GM19351 (cell line): ENCODE measurements around the gene ALDOC.

Experiments used
- ATAC-seq: cut with Tn5 transposase; IDR thresholded peaks from one replicate; pipeline ENCODE4 v1.9.1; 2021; ENCODE audit warnings: mild to moderate bottlenecking, moderate library complexity; ENCODE audit not compliant: unreplicated experiment

Gene ALDOC

DNA sequence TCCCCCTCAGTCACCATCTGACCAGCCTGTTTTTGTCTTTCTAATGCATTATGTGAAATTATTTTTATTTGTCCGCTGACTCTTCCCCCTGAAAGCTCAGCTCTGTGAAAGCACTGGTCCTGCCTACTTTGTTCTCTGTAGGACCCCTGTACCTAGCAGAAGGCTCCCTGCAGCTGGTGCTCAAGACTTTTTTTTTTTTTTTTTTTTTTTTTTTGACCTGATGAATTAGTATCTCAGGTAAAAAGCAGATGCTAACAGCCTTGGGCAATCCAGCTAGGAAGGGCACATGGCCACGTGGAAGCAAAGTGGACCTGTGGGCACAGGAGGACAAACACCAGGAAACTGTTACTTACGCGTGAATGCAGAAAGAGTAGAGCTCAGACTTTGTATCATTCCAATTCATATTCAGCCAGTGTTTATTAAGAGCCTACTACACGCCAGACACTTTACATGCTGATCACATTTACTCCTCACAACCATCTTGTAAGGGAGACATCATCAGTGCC, 23.6 kb downstream of the ALDOC start:
- no peak for ATAC-seq

DNA sequence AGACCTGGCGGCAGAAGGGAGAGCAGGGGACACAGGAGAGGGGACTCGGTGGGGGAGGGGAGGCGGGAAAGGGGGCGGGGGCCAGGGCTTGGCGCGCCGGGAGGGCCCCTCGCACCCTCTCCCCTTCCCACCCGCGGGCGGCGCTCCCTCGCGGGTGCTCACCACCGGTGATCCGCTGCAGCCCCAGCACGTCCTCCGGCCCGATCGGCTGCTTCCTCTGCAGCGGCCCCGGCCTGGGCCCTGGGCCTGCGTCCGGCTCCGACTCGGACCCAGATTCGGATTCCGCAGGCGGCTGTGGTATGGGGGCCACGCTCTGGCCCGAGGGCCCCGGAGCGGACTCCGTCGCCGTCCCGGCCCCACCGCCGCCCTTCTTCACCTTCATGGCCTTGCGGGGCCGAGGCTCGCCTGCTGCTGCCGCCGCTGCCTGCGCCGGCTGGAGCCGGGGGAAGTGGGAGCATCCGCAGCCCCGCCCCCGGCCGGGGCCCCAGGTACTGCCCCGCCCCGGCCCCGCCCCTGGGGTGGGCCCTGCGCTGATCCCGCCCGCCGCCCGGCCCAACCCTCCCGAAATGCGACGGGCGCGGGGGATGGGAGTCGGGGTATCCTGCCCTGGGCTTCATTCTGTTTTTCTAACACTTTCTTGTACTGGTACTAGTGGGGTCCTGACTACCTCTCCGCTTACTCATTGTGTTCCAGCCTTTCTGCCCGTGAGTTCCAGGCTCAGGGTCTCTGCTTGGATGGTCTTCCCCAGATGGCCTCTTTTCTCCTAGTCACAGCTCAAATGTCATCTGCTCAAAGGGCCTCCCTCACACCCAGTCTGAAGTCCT, 24.3 kb downstream of the ALDOC start, which contains the start of gene UNC119:
Gene UNC119, minus strand, starts transcription at position 449 of the 824 bp plus-strand sequence. Its CDS starts 67 bp downstream, at position 382.
- peak; percentile 52 for ATAC-seq

DNA sequence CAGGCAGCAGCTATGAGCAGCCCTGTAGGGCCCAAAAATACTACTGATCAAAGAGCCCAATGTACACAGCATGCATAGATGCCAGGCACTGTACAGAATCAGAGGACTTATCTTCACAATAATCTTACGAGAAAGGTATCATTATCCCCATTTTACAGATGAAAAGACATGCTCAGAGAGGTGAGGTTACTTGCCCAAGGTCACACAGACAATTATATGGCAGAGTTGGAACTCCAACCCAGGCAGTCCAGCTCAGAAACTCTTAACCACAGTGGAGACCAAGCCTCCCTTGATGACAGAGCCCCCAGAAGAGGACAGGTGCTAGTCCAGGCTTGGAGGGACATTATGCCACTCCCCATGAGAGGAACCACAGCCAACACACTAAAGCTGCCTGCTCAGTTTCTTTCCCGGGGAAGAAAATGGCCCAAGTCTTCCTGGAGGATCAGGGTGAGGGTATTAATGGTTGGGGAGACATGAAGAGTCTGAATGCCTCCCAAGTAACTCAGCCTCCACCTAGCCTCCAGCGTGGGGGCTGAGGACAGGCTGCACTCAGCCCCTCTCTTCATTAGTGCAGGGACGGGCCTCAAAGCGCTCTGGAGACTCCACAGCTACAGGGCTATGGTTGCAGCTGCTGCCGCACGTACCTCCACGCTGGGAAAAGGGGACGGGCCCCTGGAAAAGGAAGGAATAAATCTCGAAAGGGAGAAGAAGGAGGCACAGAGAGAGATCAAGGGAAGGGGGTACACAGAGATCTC, 25.1 kb downstream of the ALDOC start:
- ATAC-seq, result no peak

DNA sequence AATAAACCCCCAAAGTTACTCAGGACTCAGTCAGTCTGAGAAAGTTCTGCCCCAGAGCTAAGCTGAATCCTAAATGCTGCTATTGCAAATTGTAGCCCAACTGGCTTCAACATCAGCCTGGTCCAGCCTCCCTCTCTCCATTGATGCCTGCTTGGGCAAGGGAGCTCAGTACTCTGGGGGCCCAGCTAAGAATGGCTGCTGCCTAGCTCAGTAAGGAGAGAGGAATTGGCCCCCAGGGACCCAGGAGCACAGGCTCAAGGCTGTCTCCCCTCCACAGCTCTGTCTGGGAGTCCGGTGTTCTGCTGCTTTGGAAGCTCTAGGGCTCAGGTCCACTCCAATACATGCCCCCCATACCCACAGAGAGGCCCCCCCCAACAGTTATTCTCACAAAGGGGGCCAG, 25.8 kb downstream of the ALDOC start:
- ATAC-seq, result no peak

DNA sequence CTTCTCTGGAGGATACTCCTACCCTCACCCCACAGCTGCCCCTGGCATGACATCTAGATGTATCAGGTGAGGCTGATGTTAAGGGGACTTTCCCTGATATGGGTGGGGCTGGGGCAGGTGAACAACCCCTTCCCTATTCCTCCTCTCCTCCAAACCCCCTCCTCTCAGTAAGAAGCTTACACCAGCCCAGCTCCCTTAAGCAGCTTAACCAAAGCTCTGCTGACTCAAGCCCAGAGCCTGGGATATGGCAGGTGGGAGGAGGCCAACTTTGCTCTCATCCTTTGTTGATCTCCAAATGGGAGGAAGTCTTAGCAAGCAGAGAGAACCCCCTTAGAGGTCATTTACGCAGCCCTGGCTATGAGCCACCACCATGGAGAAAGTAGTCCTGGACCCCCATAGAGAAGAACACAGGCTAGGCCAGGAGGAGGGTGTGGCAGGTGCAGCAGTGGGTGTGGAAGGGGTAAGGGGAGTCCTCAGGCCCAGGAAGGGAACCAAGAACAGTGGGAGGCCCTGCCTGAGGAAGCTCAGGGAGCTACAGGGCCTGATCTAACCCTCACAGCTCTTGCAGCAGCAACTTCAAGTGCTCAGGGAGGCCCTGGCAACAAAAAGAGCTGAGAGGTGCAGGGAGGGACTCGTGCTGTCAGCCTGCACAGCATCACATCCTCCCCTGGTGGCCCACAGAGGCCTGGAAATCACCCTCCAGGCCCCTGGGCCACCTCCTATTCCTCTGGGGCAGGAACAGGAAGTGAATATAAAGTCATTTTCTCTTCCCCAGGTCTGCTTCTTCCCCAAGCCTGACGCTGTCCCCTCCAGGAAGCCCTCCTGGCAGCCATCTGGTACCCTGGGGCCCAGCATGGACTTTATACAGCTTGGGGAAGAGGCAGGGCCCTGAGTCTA, 27.2 kb downstream of the ALDOC start:
- ATAC-seq, result peak; percentile 30

DNA sequence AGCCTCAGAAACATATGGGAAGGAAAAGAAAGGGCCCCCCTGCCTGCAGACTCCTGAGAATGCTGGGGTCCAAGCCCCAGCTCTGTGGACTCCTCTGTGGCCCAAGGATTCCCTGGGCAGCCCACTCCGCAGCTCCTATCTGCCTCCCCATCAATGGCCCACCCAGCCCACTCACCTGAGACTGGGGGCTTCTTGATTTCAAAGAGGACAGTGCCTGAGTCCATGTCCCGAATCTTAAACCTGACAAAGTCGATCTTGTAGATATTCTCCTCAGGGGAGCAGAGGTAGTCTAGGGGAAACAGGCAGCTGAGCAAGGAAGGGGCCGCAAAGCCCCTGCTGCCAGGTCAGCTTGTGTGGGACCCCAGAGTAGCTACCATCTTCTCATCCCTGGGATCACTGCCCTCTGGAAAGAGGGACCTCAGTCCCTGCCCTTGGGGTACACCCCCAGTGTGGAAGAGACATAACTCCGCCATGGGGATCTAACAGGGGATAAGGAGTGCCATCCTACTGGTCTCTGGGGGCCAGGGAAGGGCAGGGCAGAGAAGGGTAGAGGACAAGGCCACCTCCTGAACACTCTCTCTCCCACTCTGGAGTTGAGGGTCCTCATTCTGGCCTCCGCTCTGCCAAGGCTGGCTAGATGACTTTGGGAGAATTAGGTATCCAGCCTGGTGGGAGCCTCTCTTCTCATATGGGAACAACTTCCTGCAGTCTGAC, 28.1 kb downstream of the ALDOC start:
- no peak for ATAC-seq

DNA sequence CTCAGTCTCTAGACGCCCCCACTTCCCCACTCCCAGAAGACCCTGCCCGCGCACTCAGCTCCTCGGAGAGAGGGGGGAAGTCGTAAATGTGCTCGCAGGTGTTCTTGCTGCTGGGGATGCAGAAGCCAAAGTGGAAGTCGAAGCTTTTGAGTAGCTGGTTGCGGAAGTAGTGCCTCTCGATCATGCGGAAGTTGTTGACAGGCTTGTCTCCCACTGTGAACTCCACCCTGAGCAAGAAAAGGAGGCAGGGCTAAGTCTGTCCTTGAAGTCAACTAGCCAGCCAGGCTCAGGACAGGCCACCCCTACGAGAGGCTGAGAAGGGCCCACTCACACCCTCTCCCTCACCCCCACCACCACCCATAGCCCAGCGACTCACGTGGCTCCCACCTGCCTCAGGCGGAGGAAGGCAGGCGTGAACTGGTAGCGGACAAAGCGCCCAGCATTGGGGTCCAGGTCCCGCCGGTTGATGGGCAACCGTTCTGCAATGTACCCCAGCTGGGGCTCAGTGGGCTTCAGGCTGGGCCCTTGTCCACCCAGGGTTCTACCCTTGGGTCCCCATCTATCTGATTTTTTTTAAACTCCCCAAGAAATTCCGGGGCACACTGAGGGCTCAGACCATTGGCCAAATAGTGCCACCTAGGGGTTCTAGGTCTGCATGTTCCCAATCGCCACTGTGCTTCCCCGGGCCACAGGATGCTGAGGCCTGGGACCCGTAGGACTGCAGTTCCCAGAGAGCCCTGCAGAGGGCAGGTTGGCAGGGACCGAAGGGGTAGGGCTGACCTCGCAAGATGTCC, 28.9 kb downstream of the ALDOC start:
- ATAC-seq, result peak; percentile 56

DNA sequence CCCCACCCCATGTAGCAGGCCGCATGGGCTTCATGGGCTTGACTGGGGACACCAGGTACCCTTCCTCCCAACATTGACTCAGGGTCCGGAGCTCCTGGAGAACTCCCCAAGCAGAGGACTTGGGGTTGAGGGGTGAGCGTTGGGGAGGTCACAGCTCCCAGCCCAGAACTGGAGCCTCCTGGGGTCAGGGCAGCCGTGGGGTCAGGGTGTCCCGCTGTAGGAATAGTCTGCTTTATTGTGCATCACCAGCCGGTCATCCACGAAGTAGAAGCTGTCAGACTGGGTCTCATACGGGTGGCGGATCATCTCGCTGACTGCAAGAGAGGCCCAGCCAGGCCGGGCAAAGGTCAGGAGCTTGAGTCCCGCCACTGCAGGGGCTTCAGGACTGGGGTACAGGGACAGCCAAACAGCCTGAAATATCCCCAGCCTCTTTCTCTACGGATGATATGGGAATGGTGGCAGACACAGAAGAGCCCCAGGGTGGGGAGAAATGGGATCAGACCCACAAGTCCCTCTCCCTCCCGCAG, 29.5 kb downstream of the ALDOC start:
- no peak for ATAC-seq

DNA sequence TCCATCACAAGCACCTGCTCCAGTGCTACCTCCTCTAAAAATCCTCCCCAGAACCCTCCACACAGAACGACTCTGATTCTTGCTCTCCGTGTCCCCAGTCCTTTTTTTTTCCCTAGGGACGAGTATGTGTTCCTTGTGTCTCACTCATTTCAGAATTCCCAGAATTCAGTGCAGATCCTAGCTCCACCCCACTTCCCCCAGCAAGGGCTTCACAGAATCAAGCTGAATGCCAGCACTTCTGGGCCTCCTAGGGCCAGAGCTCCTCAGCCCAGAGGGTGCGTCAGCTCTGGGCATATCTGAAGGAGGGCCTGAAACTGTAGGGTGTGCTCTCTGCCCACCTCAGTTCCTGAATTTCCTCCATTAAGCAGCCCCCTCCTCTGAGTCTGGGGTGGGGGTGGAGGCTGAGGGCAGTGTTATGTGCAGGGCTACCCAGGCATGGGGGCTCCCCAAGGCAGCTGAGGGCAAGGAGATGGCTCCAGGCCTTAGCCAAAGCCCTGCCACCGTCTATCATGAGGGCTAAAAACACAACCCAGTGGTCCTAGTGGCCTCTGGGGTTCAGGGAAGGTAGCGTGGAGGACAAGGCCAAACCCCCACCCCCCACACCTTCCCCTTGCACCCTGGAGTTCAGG, 30.8 kb downstream of the ALDOC start:
- no peak for ATAC-seq

DNA sequence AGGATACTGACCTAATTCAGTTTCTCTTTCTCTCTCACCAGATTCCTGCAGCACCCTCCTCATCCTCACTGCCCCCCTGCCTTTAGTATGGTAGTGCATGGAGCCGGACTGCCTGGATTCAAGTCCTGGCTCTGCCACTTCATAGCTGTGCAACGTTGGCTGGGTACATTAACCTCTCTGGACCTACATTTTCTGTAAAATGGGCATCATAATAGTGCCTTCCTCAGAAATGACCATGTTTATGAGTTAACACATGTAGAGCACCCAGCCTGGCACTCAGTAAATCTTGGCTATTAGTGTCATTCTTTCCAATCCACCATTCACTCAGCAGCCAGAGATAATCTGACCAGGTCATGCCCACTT, 31.6 kb downstream of the ALDOC start:
- no peak for ATAC-seq

DNA sequence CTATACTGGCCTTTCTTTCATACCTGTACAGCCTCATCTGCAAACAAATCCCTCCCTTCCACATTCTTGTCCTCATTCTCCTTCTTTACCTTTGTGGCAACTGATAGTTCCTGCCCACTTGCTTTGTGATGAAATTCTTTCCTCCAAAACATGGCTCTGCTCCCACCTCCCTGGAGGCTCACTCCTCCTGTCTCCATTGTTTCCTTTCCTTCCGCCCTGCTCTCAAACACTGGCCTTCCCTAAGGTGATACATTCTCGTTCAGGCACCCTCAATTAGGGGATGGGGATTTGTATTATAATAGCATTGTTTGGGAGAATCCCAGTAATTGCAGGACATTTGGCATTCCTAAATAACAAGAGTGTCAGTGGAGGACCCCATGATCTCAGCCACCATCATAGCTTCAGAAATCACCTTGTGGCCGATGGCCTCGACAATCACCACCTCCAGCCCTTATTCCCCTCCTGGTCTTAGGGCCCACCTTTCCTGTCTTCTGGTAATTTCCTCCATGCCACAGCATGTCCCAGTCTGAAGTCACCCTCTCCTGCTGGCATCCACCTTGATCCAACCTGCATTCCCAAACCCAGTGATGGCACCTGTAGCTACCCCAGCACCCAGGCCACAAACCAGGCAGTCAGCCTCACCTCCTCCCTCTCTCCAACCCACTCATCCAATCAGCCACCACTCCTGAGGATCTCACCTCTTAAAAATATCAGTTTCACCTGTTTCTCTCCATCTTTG, 32.1 kb downstream of the ALDOC start:
- no peak for ATAC-seq

DNA sequence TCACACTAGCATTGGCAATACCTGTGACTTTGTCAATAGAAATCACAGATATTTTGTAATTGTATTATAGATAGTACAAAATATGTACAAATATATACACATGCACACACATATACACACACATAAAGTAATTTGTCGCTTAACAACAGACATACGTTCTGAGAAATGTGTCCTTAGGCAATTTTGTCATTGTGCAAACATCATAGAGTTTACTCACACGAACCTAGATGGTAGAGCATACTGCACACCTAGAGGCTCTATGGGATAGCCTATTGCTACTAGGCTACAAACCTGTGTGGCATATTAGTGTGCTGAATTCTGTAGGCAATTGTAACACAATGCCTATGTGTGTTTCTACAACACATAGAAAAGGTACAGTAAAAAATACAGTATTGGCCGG, 35.3 kb downstream of the ALDOC start:
- ATAC-seq, result no peak

DNA sequence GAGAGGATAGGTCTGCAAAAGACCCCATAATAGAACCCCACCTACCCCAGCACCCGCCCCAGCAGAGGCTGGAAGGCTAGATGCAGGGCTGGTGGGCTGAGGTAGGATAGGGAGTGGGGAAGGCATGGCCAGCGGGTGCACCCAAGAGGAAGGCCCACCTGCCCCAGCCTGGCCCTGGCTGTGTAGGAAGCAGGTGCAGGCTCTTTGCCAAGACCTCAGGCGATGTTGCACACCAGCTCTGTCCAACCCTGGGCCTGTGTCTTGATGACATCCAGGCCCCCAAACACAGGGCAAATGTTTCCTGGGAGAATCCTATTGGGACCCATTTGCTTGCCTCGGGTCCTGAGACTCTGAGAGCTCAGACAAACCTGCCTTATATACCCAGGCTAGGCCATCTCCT, 36.5 kb downstream of the ALDOC start:
- no peak for ATAC-seq

DNA sequence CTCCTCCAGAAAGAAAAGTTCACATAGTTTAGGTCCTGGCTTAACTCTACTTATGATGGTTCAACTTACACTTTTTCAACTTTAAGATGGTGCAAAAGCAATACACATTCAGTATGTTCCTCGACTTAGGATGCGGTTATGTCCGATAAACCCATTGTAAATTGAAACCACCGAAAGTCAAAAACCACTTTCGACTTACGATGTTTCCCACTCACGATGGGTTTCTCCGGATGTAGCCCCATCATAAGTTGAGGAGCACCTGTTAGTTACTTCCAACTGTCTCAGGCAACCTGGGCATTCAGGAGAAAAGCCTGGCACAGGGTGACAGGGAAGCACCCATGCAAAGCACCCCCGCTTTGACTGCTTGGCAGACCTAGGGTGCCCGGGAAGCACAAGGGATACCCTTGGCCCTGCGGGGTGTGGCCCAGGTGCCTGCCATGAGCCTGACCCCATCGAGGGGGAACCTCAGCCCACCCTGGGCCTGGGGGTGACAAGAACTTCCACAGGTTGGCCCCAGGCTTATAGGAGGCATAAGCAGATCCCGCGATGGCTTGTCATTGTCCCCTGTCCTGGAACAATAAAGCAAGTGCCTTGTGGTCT, 38.3 kb downstream of the ALDOC start:
- ATAC-seq, result no peak

DNA sequence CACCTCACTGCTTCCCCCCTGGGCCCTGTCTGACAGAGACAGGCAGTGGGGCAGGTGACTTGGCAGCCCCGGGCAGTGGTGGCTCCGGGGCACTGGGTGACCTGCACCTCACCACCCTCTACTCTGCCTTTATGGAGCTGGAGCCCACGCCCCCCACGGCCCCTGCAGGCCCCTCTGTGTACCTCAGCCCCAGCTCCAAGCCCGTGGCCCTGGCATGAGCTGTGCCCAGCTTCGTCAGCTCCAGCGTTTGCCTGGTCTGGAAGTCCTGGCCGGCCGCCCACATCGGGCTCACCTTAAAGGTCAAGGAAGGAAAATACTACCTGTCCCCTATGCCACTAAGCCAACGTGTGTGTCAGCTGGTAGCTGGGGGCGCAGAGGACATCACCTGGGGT, 39.5 kb downstream of the ALDOC start:
- ATAC-seq, result no peak

DNA sequence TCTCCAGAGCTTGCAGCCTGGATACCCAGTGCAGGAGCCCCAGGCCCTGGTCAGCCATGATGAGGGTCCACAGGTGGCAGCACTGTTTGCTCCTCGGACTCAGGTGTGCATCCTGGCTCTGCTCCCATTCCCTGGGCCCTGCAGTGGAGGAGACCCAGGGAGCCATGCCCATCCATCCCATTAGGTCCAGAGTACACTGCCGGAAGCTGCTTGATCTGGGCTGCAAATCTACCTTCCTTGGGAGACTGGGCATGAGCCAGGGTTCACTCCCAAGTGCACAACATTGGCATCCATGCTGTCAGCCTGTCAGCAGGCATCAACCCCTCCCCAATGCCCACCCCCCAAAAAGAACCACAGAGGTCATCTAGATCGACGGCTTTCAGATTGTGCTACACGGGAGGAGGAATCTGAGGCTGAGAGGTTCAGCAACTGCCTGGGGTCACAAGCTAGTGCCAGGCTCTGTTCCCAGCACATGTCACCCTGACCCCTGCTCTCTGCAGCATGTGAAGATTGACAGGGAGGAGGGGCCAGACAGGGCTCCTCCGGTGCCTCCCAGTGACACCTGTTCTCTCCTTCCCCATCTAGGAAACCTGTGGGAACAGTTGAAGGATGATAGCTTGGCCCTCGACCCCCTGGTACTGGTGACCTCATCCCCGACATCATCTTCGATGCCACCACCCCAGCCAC, 40.0 kb downstream of the ALDOC start:
- ATAC-seq, result no peak

DNA sequence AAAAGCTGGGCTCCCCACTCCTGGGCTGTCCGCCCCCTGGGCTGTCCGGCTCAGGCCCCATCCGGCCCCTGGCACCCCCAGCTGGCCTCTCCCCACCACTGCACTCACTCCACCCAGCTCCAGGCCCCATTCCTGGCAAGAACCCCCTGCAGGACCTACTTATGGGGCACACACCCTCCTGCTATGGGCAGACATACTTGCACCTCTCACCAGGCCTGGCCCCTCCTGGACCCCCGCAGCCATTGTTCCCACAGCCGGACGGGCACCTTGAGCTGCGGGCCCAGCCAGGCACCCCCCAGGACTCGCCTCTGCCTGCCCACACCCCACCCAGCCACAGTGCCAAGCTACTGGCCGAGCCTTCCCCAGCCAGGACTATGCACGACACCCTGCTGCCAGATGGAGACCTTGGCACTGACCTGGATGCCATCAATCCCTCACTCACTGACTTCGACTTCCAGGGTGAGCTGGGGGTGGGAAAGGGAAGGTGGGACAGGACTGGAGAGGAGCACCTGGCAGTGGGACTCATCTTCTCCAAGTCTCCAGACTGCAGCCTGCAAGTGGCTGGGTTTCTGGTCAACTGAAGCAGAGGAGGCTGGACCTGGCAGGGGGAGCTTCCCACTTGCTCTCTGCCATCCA, 41.8 kb downstream of the ALDOC start:
- ATAC-seq, result no peak
